IMR-90 (cell line): ENCODE measurements around the gene RHEX. TPM values are rescaled to one million over a fixed set of nuclear protein-coding genes. Genes with fewer than 3 reads are reported as not detected.

Experiments
- ATAC-seq: fragments of 200-7000 bp; cut with Tn5 transposase; 2 replicates; pipeline ENCODE4 v1.9.1; 2020; ENCODE audit warnings: low read depth, mild to moderate bottlenecking, moderate library complexity
- BruUV-seq: library from RNA; stranded (reverse); fragments of 400-500 nt; replicated peaks from 2 replicates; lab custom pipeline; 2021; lab: Mats Ljungman, UMichigan
- CTCF ChIA-PET: fragments of 300-600 bp; formaldehyde crosslinking; extraction: SDS; loops from one replicate; lab custom pipeline; 2021; ENCODE audit warnings: antibody characterized with exemption; lab: Yijun Ruan, JAX
- POLR2A ChIA-PET: fragments of 300-600 bp; sonication (Branson Sonifier 250); formaldehyde crosslinking; loops from one replicate; lab custom pipeline; 2022; ENCODE audit warnings: antibody characterized with exemption; ENCODE audit not compliant: unreplicated experiment; lab: Charles Lee
- DNase-seq: peaks from one replicate; pipeline ENCODE4 v3.0.0; 2013
- H2AFZ ChIP-seq: replicated peaks from 2 replicates; pipeline ENCODE3; 2013; ENCODE audit warnings: low read length, mild to moderate bottlenecking; ENCODE audit not compliant: poor library complexity
- H2AK5ac ChIP-seq: 2 replicates; pipeline ENCODE4 v1.6.1; 2013; ENCODE audit warnings: low read depth, low read length, inconsistent platforms
- H2AK9ac ChIP-seq: replicated peaks from 2 replicates; pipeline ENCODE3; 2013; ENCODE audit warnings: mild to moderate bottlenecking, low read depth, low read length, moderate library complexity; ENCODE audit not compliant: poor library complexity
- H2BK120ac ChIP-seq: 2 replicates; pipeline ENCODE4 v1.6.1; 2013; ENCODE audit warnings: low read depth, low read length, inconsistent platforms
- H2BK15ac ChIP-seq: 3 replicates; pipeline ENCODE4 v1.6.1; 2013; ENCODE audit warnings: low read depth, low read length, inconsistent platforms
- H2BK20ac ChIP-seq: 2 replicates; pipeline ENCODE4 v1.6.1; 2013; ENCODE audit warnings: low read depth, mild to moderate bottlenecking, inconsistent platforms, low read length, moderate library complexity
- H2BK5ac ChIP-seq: 2 replicates; pipeline ENCODE4 v1.6.1; 2013; ENCODE audit warnings: mild to moderate bottlenecking, low read depth, low read length, inconsistent platforms; ENCODE audit not compliant: poor library complexity, severe bottlenecking
- H3K14ac ChIP-seq: replicated peaks from 2 replicates; pipeline ENCODE4 v1.6.1; 2013; ENCODE audit warnings: low read depth, low read length, inconsistent platforms
- H3K18ac ChIP-seq: 2 replicates; pipeline ENCODE4 v1.6.1; 2013; ENCODE audit warnings: low read depth, low read length, control low read depth
- H3K23ac ChIP-seq: 2 replicates; pipeline ENCODE4 v1.6.1; 2013; ENCODE audit warnings: low read depth, low read length, inconsistent platforms
- H3K27ac ChIP-seq: 2 replicates; pipeline ENCODE4 v1.5.1; 2013; ENCODE audit warnings: mild to moderate bottlenecking, control low read depth, low read length; ENCODE audit not compliant: insufficient read depth
- H3K27me3 ChIP-seq: 2 replicates; pipeline ENCODE4 v1.6.1; 2013; ENCODE audit warnings: low read length; ENCODE audit not compliant: control insufficient read depth, insufficient read depth
- H3K36me3 ChIP-seq: 2 replicates; pipeline ENCODE4 v1.6.1; 2013; ENCODE audit warnings: low read length, mixed read lengths; ENCODE audit not compliant: control insufficient read depth, insufficient read depth
- H3K4ac ChIP-seq: 2 replicates; pipeline ENCODE4 v1.6.1; 2013; ENCODE audit warnings: low read depth, low read length, inconsistent platforms
- H3K4me1 ChIP-seq: 2 replicates; pipeline ENCODE4 v1.6.1; 2013; ENCODE audit warnings: low read length, mixed read lengths; ENCODE audit not compliant: control insufficient read depth, insufficient read depth
- H3K4me2 ChIP-seq: 2 replicates; pipeline ENCODE4 v1.6.1; 2013; ENCODE audit warnings: low read depth, mild to moderate bottlenecking, control low read depth, low read length, moderate library complexity
- H3K4me3 ChIP-seq: 2 replicates; pipeline ENCODE4 v1.5.1; 2013; ENCODE audit warnings: low read depth, mild to moderate bottlenecking, control low read depth, low read length, moderate library complexity; ENCODE audit not compliant: insufficient read depth
- H3K56ac ChIP-seq: 2 replicates; pipeline ENCODE4 v1.6.1; 2013; ENCODE audit warnings: low read length, inconsistent platforms; ENCODE audit not compliant: insufficient read depth; ENCODE audit errors: extremely low read depth
- H3K79me1 ChIP-seq, 2 experiments: 2 replicates each; pipeline ENCODE4 v1.6.1; 2013; ENCODE audit warnings: low read length in 2 of 2, inconsistent platforms in 1 of 2, low read depth in 1 of 2
- H3K9ac ChIP-seq: 2 replicates; pipeline ENCODE4 v1.6.1; 2013; ENCODE audit warnings: low read depth, low read length, control low read depth
- H3K9me1 ChIP-seq: 2 replicates; pipeline ENCODE4 v1.6.1; 2013; ENCODE audit warnings: low read length, inconsistent platforms; ENCODE audit not compliant: insufficient read depth
- H3K9me3 ChIP-seq: 2 replicates; pipeline ENCODE4 v1.6.1; 2013; ENCODE audit warnings: low read length; ENCODE audit not compliant: control insufficient read depth, insufficient read depth
- H4K20me1 ChIP-seq: 2 replicates; pipeline ENCODE4 v1.6.1; 2013; ENCODE audit warnings: low read length, inconsistent platforms; ENCODE audit not compliant: insufficient read depth
- H4K5ac ChIP-seq: 2 replicates; pipeline ENCODE4 v1.6.1; 2013; ENCODE audit warnings: mild to moderate bottlenecking, low read depth, low read length, control low read depth
- H4K8ac ChIP-seq, 2 experiments: 2 replicates each; pipeline ENCODE4 v1.6.1; 2013; ENCODE audit warnings: low read depth in 2 of 2, low read length in 2 of 2, control low read depth in 1 of 2, inconsistent platforms in 1 of 2
- H4K91ac ChIP-seq: 2 replicates; pipeline ENCODE4 v1.6.1; 2013; ENCODE audit warnings: low read depth, low read length, inconsistent platforms; ENCODE audit not compliant: insufficient read depth
- BHLHE40 ChIP-seq: fragments of 150-350 bp; IDR thresholded peaks from 2 replicates; pipeline ENCODE4 v1.6.1; 2016; ENCODE audit warnings: mild to moderate bottlenecking, low read depth, low read length
- ELK1 ChIP-seq: fragments of 150-350 bp; IDR thresholded peaks from 2 replicates; pipeline ENCODE4 v1.6.1; 2016; ENCODE audit warnings: low read depth, mild to moderate bottlenecking, low read length, moderate library complexity, borderline replicate concordance
- FOS ChIP-seq: fragments of 150-350 bp; IDR thresholded peaks from 2 replicates; pipeline ENCODE4 v1.6.1; 2016; ENCODE audit warnings: low read depth, low read length
- MAFK ChIP-seq: IDR thresholded peaks from 2 replicates; pipeline ENCODE4 v1.6.1; 2012; ENCODE audit warnings: low read depth, low read length, improper control_type of control experiment
- MAZ ChIP-seq: IDR thresholded peaks from 2 replicates; pipeline ENCODE4 v1.6.1; 2012; ENCODE audit warnings: low read depth, mild to moderate bottlenecking, low read length, improper control_type of control experiment, moderate library complexity, borderline replicate concordance
- MXI1 ChIP-seq: IDR thresholded peaks from 2 replicates; pipeline ENCODE4 v1.6.1; 2012; ENCODE audit warnings: low read depth, mild to moderate bottlenecking, low read length, moderate library complexity, borderline replicate concordance
- NFE2L2 ChIP-seq: fragments of 150-350 bp; IDR thresholded peaks from 2 replicates; pipeline ENCODE4 v1.6.1; 2016; ENCODE audit warnings: low read depth, mild to moderate bottlenecking, low read length
- POLR2A ChIP-seq: IDR thresholded peaks from 2 replicates; pipeline ENCODE4 v1.6.1; 2012; ENCODE audit warnings: mild to moderate bottlenecking, low read depth, low read length
- RAD21 ChIP-seq: IDR thresholded peaks from 2 replicates; pipeline ENCODE4 v1.6.1; 2012; ENCODE audit warnings: low read length, improper control_type of control experiment
- RCOR1 ChIP-seq: IDR thresholded peaks from 2 replicates; pipeline ENCODE4 v1.6.1; 2012; ENCODE audit warnings: mild to moderate bottlenecking, low read length, improper control_type of control experiment; ENCODE audit not compliant: insufficient replicate concordance
- SMC3 ChIP-seq: fragments of 150-350 bp; IDR thresholded peaks from 2 replicates; pipeline ENCODE4 v1.6.1; 2016; ENCODE audit warnings: low read depth, mild to moderate bottlenecking, antibody characterized with exemption, low read length, moderate library complexity
- USF2 ChIP-seq: fragments of 150-350 bp; IDR thresholded peaks from 2 replicates; pipeline ENCODE4 v1.6.1; 2017; ENCODE audit warnings: mild to moderate bottlenecking, antibody characterized with exemption, low read length, low read depth
- WGBS, 2 experiments: methylation state at CpG; one replicate each; pipeline versions ENCODE4 v1.1.5 to v1.1.7; 2013; ENCODE audit warnings: missing lambda C conversion rate in 2 of 2; ENCODE audit not compliant: insufficient read length in 1 of 2; ENCODE audit errors: extremely low coverage in 2 of 2; 5-methylcytosine and 5-hydroxymethylcytosine counted together
- dilution Hi-C: fragments of 300-500 bp; cut with HindIII; formaldehyde crosslinking; loops from one replicate; pipeline ENCODE4 v1.14.3; 2018; ENCODE audit warnings: low sequenced_read_pairs; ENCODE audit not compliant: unreplicated experiment
- in situ Hi-C: fragments of 300-500 bp; cut with MboI; formaldehyde crosslinking; loops from 3 replicates; pipeline ENCODE4 v1.14.3; 2019; ENCODE audit warnings: low sequenced_read_pairs, inconsistent platforms, mixed read lengths
- intact Hi-C: fragments of 100-400 bp; cut with micrococcal nuclease; formaldehyde crosslinking; loops from 2 replicates; pipeline ENCODE4 v1.10.0; 2022
- polyA plus RNA-seq, 3 experiments: library from polyadenylated mRNA; depleted of rRNA; stranded (reverse); fragments of >200 nt; gene quantifications; 2 replicates each; pipeline ENCODE4 v1.2.3, GENCODE V29; 2012; ENCODE audit warnings: low replicate concordance in 1 of 3
- total RNA-seq: library from RNA; depleted of rRNA; stranded (reverse); fragments of >200 nt; gene quantifications from 2 replicates; pipeline ENCODE4 v1.2.3, GENCODE V29; 2012
- TF ChIP-seq, protein P1 (sequence below): conservative IDR thresholded peaks from 2 replicates; pipeline ENCODE4 v1.5.1; 2012; ENCODE audit warnings: mild to moderate bottlenecking, low read depth, low read length, improper control_type of control experiment

The RHEX gene
- total and polyA plus RNA-seq, 2 of the 4 experiments (the other 2 are of a cell fraction) = not detected

GRCh38 chr1:206068314-206068713 is 15.3 kb downstream of the RHEX start:
- CTCF ChIA-PET = no interaction called here
- H3K9me1 ChIP-seq = no peaks in the 10 kb centered on the region
- H3K4ac ChIP-seq = no peak overlapping the region
- H2AK9ac ChIP-seq = no peak overlapping the region
- H2BK120ac ChIP-seq = no peak overlapping the region
- H2AK5ac ChIP-seq = no peak overlapping the region
- H3K79me1 ChIP-seq = no peaks in the 10 kb centered on the region
- H3K4me2 ChIP-seq = no peak overlapping the region
- intact Hi-C loops (no loop called here), in situ Hi-C loops (no loop called here), dilution Hi-C loops (no loop called here)
- H3K4me3 ChIP-seq = no peak overlapping the region
- H4K20me1 ChIP-seq = no peaks in the 10 kb centered on the region
- POLR2A ChIA-PET = no interaction called here
- DNase-seq (no peak), ATAC-seq (no peak)
- BruUV-seq = no TSS peak
- no peak overlapping the region for H2BK15ac ChIP-seq
- no peak overlapping the region for H4K8ac ChIP-seq
- no peak overlapping the region for H2BK20ac ChIP-seq
- H2BK5ac ChIP-seq = no peak overlapping the region
- TF ChIP-seq NFE2L2 (no peak), RAD21 (no peak), POLR2A (no peak), SMC3 (no peak), MXI1 (no peak), MAFK (no peak), MAZ (no peak), USF2 (no peak), BHLHE40 (no peak), FOS (no peak), RCOR1 (no peak), ELK1 (no peak)
- TF ChIP-seq, protein P1, sequence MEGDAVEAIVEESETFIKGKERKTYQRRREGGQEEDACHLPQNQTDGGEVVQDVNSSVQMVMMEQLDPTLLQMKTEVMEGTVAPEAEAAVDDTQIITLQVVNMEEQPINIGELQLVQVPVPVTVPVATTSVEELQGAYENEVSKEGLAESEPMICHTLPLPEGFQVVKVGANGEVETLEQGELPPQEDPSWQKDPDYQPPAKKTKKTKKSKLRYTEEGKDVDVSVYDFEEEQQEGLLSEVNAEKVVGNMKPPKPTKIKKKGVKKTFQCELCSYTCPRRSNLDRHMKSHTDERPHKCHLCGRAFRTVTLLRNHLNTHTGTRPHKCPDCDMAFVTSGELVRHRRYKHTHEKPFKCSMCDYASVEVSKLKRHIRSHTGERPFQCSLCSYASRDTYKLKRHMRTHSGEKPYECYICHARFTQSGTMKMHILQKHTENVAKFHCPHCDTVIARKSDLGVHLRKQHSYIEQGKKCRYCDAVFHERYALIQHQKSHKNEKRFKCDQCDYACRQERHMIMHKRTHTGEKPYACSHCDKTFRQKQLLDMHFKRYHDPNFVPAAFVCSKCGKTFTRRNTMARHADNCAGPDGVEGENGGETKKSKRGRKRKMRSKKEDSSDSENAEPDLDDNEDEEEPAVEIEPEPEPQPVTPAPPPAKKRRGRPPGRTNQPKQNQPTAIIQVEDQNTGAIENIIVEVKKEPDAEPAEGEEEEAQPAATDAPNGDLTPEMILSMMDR = no peak
- H3K4me1 ChIP-seq = no peaks in the 10 kb centered on the region
- no peak overlapping the region for H3K14ac ChIP-seq
- H3K36me3 ChIP-seq = no peaks in the 10 kb centered on the region
- no peak overlapping the region for H3K56ac ChIP-seq
- H3K27me3 ChIP-seq = peaks cover 30% of the 10 kb centered on the region
- WGBS, 2 experiments = no CpG with 5 or more reads among the region's 1 CpG
- H3K23ac ChIP-seq = no peak overlapping the region
- no peaks in the 10 kb centered on the region for H3K9me3 ChIP-seq
- no peak overlapping the region for H2AFZ ChIP-seq
- no peak overlapping the region for H4K91ac ChIP-seq
- no peak overlapping the region for H3K18ac ChIP-seq
- H3K27ac ChIP-seq = no peak overlapping the region
- H3K9ac ChIP-seq = no peak overlapping the region
- H4K5ac ChIP-seq = no peak overlapping the region
